HepG2 (cell line): Measurements from ENCODE around the gene PFKM. TPM values are rescaled to one million over a fixed set of nuclear protein-coding genes. Genes with fewer than 3 reads are reported as not detected.

Experiments used
- GTF3A ChIP-seq: sonication (generic); formaldehyde crosslinking; conservative IDR thresholded peaks from 2 replicates; pipeline ENCODE4 v1.4.0; 2020; ENCODE audit warnings: mild to moderate bottlenecking, missing genetic modification reagents
- HOMEZ ChIP-seq: IDR thresholded peaks from 2 replicates; pipeline ENCODE4 v1.6.1; 2016; ENCODE audit warnings: low read depth
- HOXA9 ChIP-seq: sonication (generic); formaldehyde crosslinking; IDR thresholded peaks from 2 replicates; pipeline ENCODE4 v1.8.1; 2022; ENCODE audit warnings: missing genetic modification reagents, mild to moderate bottlenecking, moderate library complexity, borderline replicate concordance
- HOXD1 ChIP-seq: sonication (generic); formaldehyde crosslinking; IDR thresholded peaks from 2 replicates; pipeline ENCODE4 v1.5.0; 2020; ENCODE audit warnings: missing genetic modification reagents
- MIER2 ChIP-seq: IDR thresholded peaks from 2 replicates; pipeline ENCODE4 v1.6.1; 2016; ENCODE audit warnings: missing biosample characterization, missing genetic modification reagents
- POLR2A ChIP-seq, 2 experiments: IDR thresholded peaks; 2 replicates each; pipeline ENCODE4 v1.6.1; 2011; ENCODE audit warnings: low read depth in 2 of 2, low read length in 2 of 2, mild to moderate bottlenecking in 1 of 2, moderate library complexity in 1 of 2; ENCODE audit not compliant: insufficient read depth in 1 of 2
- POLR2G ChIP-seq: fragments of 200-400 bp; formaldehyde crosslinking; IDR thresholded peaks from 2 replicates; pipeline ENCODE4 v1.6.1; 2018; ENCODE audit warnings: mild to moderate bottlenecking, low read depth, low read length, moderate library complexity
- TBX3 ChIP-seq: fragments of 450-650 bp; IDR thresholded peaks from 2 replicates; pipeline ENCODE4 v1.6.1; 2017; ENCODE audit warnings: antibody characterized with exemption, mild to moderate bottlenecking, inconsistent platforms, borderline replicate concordance
- TCF7L2 ChIP-seq: IDR thresholded peaks from 2 replicates; pipeline ENCODE4 v1.6.1; 2011; ENCODE audit warnings: mild to moderate bottlenecking, low read depth, low read length, moderate library complexity
- ZIK1 ChIP-seq: sonication (generic); formaldehyde crosslinking; IDR thresholded peaks from 2 replicates; pipeline ENCODE4 v1.5.0; 2020; ENCODE audit warnings: mild to moderate bottlenecking, low read depth, missing genetic modification reagents, borderline replicate concordance
- ZKSCAN1 ChIP-seq: fragments of 150-350 bp; IDR thresholded peaks from 2 replicates; pipeline ENCODE4 v1.6.1; 2014; ENCODE audit warnings: low read length
- ZNF383 ChIP-seq: sonication (generic); formaldehyde crosslinking; IDR thresholded peaks from 2 replicates; pipeline ENCODE4 v1.4.0; 2020; ENCODE audit warnings: missing genetic modification reagents, mild to moderate bottlenecking, borderline replicate concordance
- ZNF543 ChIP-seq: sonication (generic); formaldehyde crosslinking; IDR thresholded peaks from 2 replicates; pipeline ENCODE4 v1.4.0; 2020; ENCODE audit warnings: mild to moderate bottlenecking, missing genetic modification reagents
- ZNF589 ChIP-seq: sonication (generic); formaldehyde crosslinking; conservative IDR thresholded peaks from 2 replicates; pipeline ENCODE4 v1.8.0; 2022; ENCODE audit warnings: mild to moderate bottlenecking, moderate library complexity, missing genetic modification reagents
- ZNF75D ChIP-seq: sonication (generic); formaldehyde crosslinking; IDR thresholded peaks from 2 replicates; pipeline ENCODE4 v1.8.1; 2023; ENCODE audit warnings: missing genetic modification reagents, mild to moderate bottlenecking, borderline replicate concordance
- polyA plus RNA-seq, 8 experiments: library from polyadenylated mRNA; depleted of rRNA in 3 of 8; stranded (reverse) in 7 of 8; unstranded in 1 of 8; fragments of >200 nt; fragmentation: Illumina TruSeq in 4 of 8; extraction: Trizol in 4 of 8; gene quantifications; 2 replicates each; pipeline versions ENCODE4 v1.2.1 to v1.2.3, GENCODE V29; 2011 to 2016; ENCODE audit warnings: low read depth in 4 of 8, missing spikeins in 1 of 8, mixed read lengths in 1 of 8; ENCODE audit not compliant: insufficient read depth in 1 of 8
- total RNA-seq, 5 experiments: library from RNA; depleted of rRNA; stranded (reverse); fragments of >200 nt; fragmentation: Illumina TruSeq; extraction: Trizol; gene quantifications; 2 replicates each; pipeline ENCODE4 v1.2.3, GENCODE V29; 2016; ENCODE audit warnings: low read depth in 1 of 5
- TF ChIP-seq, protein P1 (sequence below): sonication (generic); formaldehyde crosslinking; IDR thresholded peaks from 2 replicates; pipeline ENCODE4 v1.4.0; 2020; ENCODE audit warnings: missing genetic modification reagents
- TF ChIP-seq, protein P2 (sequence below): sonication (generic); formaldehyde crosslinking; IDR thresholded peaks from 2 replicates; pipeline ENCODE4 v1.5.1; 2020; ENCODE audit warnings: missing genetic modification reagents, mild to moderate bottlenecking, borderline replicate concordance
- TF ChIP-seq, protein P3 (sequence below): sonication (generic); formaldehyde crosslinking; IDR thresholded peaks from 2 replicates; pipeline ENCODE4 v1.5.0; 2020; ENCODE audit warnings: mild to moderate bottlenecking, missing genetic modification reagents

The PFKM gene
- total and polyA plus RNA-seq, 2 of the 13 experiments (the other 11 are each of a cell fraction or from before 2014, with no cell fraction given) = 1.9 to 2.4 TPM

- TF ChIP-seq HOMEZ (CRISPR knock-in tag) = no peak
- no peak for TF ChIP-seq ZNF589 (CRISPR knock-in tag)
- TF ChIP-seq, protein P1, sequence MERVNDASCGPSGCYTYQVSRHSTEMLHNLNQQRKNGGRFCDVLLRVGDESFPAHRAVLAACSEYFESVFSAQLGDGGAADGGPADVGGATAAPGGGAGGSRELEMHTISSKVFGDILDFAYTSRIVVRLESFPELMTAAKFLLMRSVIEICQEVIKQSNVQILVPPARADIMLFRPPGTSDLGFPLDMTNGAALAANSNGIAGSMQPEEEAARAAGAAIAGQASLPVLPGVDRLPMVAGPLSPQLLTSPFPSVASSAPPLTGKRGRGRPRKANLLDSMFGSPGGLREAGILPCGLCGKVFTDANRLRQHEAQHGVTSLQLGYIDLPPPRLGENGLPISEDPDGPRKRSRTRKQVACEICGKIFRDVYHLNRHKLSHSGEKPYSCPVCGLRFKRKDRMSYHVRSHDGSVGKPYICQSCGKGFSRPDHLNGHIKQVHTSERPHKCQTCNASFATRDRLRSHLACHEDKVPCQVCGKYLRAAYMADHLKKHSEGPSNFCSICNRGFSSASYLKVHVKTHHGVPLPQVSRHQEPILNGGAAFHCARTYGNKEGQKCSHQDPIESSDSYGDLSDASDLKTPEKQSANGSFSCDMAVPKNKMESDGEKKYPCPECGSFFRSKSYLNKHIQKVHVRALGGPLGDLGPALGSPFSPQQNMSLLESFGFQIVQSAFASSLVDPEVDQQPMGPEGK (CRISPR knock-in tag) = peak; percentile 70
- no peak for TF ChIP-seq ZNF383 (CRISPR knock-in tag)
- TF ChIP-seq HOXA9 (CRISPR knock-in tag) = no peak
- no peak for TF ChIP-seq ZKSCAN1
- no peak for TF ChIP-seq TCF7L2
- TF ChIP-seq HOXD1 (CRISPR knock-in tag) = peak; percentile 60; the same call in 1 of the 2 replicates
- TF ChIP-seq ZNF543 = no peak
- TF ChIP-seq TBX3 = peak; percentile 66; the same call in 1 of the 2 replicates
- TF ChIP-seq, protein P2, sequence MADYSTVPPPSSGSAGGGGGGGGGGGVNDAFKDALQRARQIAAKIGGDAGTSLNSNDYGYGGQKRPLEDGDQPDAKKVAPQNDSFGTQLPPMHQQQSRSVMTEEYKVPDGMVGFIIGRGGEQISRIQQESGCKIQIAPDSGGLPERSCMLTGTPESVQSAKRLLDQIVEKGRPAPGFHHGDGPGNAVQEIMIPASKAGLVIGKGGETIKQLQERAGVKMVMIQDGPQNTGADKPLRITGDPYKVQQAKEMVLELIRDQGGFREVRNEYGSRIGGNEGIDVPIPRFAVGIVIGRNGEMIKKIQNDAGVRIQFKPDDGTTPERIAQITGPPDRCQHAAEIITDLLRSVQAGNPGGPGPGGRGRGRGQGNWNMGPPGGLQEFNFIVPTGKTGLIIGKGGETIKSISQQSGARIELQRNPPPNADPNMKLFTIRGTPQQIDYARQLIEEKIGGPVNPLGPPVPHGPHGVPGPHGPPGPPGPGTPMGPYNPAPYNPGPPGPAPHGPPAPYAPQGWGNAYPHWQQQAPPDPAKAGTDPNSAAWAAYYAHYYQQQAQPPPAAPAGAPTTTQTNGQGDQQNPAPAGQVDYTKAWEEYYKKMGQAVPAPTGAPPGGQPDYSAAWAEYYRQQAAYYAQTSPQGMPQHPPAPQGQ (CRISPR knock-in tag) = no peak
- peak; percentile 61 to 79 for TF ChIP-seq POLR2A (IDR thresholded peaks at IDR 0.05; ENCODE audit: insufficient read depth in 1 of 2, low read depth in 2 of 2, low read length in 2 of 2)
- TF ChIP-seq MIER2 (CRISPR knock-in tag) = no peak; the same call in 1 of the 2 replicates
- peak; percentile 84 for TF ChIP-seq POLR2G
- TF ChIP-seq ZNF75D (CRISPR knock-in tag) = no peak
- TF ChIP-seq GTF3A (CRISPR knock-in tag) = no peak; the same call in 1 of the 2 replicates
- peak; percentile 61; the same call in 1 of the 2 replicates for TF ChIP-seq ZIK1 (CRISPR knock-in tag)
- TF ChIP-seq, protein P3, sequence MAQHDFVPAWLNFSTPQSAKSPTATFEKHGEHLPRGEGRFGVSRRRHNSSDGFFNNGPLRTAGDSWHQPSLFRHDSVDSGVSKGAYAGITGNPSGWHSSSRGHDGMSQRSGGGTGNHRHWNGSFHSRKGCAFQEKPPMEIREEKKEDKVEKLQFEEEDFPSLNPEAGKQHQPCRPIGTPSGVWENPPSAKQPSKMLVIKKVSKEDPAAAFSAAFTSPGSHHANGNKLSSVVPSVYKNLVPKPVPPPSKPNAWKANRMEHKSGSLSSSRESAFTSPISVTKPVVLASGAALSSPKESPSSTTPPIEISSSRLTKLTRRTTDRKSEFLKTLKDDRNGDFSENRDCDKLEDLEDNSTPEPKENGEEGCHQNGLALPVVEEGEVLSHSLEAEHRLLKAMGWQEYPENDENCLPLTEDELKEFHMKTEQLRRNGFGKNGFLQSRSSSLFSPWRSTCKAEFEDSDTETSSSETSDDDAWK (CRISPR knock-in tag) = no peak
Observed at GRCh38 chr12:48105867-48106680, 13.1 kb upstream of the PFKM start, which contains the start of gene SENP1 (continued).
